ENCODE measurements around the gene LRRC41. TPM values are rescaled to one million over a fixed set of nuclear protein-coding genes. Genes with fewer than 3 reads are reported as not detected.
A peak's percentile ranks its signal among the peaks of the same experiment; 100 is the strongest.

Gene LRRC41
- 10 to 100 TPM; 32.1 to 32.2 TPM for total RNA-seq

GRCh38 chr1:46303038-46303871, at the start of gene LRRC41, which contains the start of gene UQCRH:
Gene LRRC41, minus strand, starts transcription at chr1:46303616. Its CDS starts 294 bp downstream, at chr1:46303322.
Gene UQCRH, plus strand, starts transcription at chr1:46303698. Its CDS starts 69 bp downstream, at chr1:46303767.
- ChIA-PET POLR2A (interaction anchor here (0.6 to 2.8 kb wide), 32 partner anchors 9 to 1381 kb away, joined by 3 to 34 read pairs (median 4); partner anchors contain the start of genes MOB3C, NSUN4 and RAD54L), CTCF (interaction anchor here (0.8 to 2.2 kb wide), 11 partner anchors 9 to 58 kb away, joined by 3 to 13 read pairs (median 5); partner anchors contain the start of gene NSUN4)
- intact Hi-C loops (cut with micrococcal nuclease): loop anchor here (5.0 kb wide), 1 partner anchor 39 kb away; the partner anchor contains the start of gene NSUN4
- Mint-ChIP-seq H3K4me1 (ENCODE audit: low read depth) (peaks cover 48% of the 10 kb centered on the region), H3K9me3 (no peaks in the 10 kb centered on the region), H3K27me3 (no peaks in the 10 kb centered on the region), H3K36me3 (ENCODE audit: low read depth) (peaks cover 43% of the 10 kb centered on the region), H3K27ac (peak within 1 kb of the TSS; percentile 99), H3K4me3 (peak within 1 kb of the TSS; percentile 99)
- ATAC-seq: peak; percentile 89
- DNase-seq: peak; percentile 94
- TF ChIP-seq CTCF (IDR thresholded peaks at IDR 0.05): no peak

- H3K4me3 Mint-ChIP-seq: no peak overlapping the region
- no peaks in the 10 kb centered on the region for H3K27me3 Mint-ChIP-seq
- peaks cover 44% of the 10 kb centered on the region for H3K36me3 Mint-ChIP-seq (ENCODE audit: low read depth)
- TF ChIP-seq CTCF (IDR thresholded peaks at IDR 0.05): no peak
- H3K27ac Mint-ChIP-seq: no peak overlapping the region
- H3K4me1 Mint-ChIP-seq (ENCODE audit: low read depth): peaks cover 6% of the 10 kb centered on the region
- ChIA-PET POLR2A (interaction anchor here (1.4 kb wide), 1 partner anchor 10 kb away, joined by 4 read pairs; no protein-coding TSS in a partner anchor), CTCF (interaction anchor here (1.3 kb wide), 1 partner anchor 196 kb away, joined by 3 read pairs; no protein-coding TSS in a partner anchor)
- intact Hi-C loops (cut with micrococcal nuclease): no loop called here
- no peaks in the 10 kb centered on the region for H3K9me3 Mint-ChIP-seq
- DNase-seq (no peak), ATAC-seq (no peak)
Measured at GRCh38 chr1:46352363-46352762, 48.9 kb upstream of the LRRC41 start.

GRCh38 chr1:46345281-46345680, 41.9 kb upstream of the LRRC41 start:
- H3K36me3 Mint-ChIP-seq (ENCODE audit: low read depth): peaks cover 69% of the 10 kb centered on the region
- ATAC-seq: no peak
- intact Hi-C loops (cut with micrococcal nuclease): no loop called here
- H3K4me1 Mint-ChIP-seq (ENCODE audit: low read depth): peaks cover 51% of the 10 kb centered on the region
- no peak for DNase-seq
- POLR2A ChIA-PET: interaction anchor here (0.7 to 2.1 kb wide), 2 partner anchors 42 to 430 kb away, joined by 3 to 12 read pairs; partner anchors contain the start of genes LRRC41 and UQCRH
- H3K4me3 Mint-ChIP-seq: no peak overlapping the region
- TF ChIP-seq CTCF (IDR thresholded peaks at IDR 0.05): no peak
- CTCF ChIA-PET: interaction anchor here (0.9 kb wide), 1 partner anchor 11 kb away, joined by 3 read pairs; no protein-coding TSS in a partner anchor
- peak overlapping the region; percentile 22 for H3K27ac Mint-ChIP-seq
- no peaks in the 10 kb centered on the region for H3K27me3 Mint-ChIP-seq
- no peaks in the 10 kb centered on the region for H3K9me3 Mint-ChIP-seq

- Mint-ChIP-seq H3K4me3 (no peak overlapping the region), H3K27me3 (no peaks in the 10 kb centered on the region), H3K9me3 (no peaks in the 10 kb centered on the region), H3K36me3 (ENCODE audit: low read depth) (peaks cover 62% of the 10 kb centered on the region), H3K4me1 (ENCODE audit: low read depth) (peaks cover 54% of the 10 kb centered on the region), H3K27ac (peak overlapping the region; percentile 39)
- no peak for TF ChIP-seq CTCF (IDR thresholded peaks at IDR 0.05)
- CTCF ChIA-PET: interaction anchor here (0.7 kb wide), 2 partner anchors 41 to 44 kb away, joined by 3 to 4 read pairs; partner anchors contain the start of genes LRRC41 and UQCRH
- DNase-seq (no peak), ATAC-seq (no peak)
- POLR2A ChIA-PET: interaction anchor here (0.7 to 2.1 kb wide), 3 partner anchors 37 to 430 kb away, joined by 3 to 12 read pairs (median 4); partner anchors contain the start of genes LRRC41 and UQCRH
- intact Hi-C loops (cut with micrococcal nuclease): loop anchor here (5.0 kb wide), 1 partner anchor 42 kb away; the partner anchor contains the start of genes LRRC41 and UQCRH
Measured at GRCh38 chr1:46344481-46344880, 41.1 kb upstream of the LRRC41 start.

Measured in activated CD8-positive, alpha-beta T cell treated with anti-CD3 and anti-CD28 coated beads for 36 hours (primary cell).